Measurements from ENCODE around the gene SMAP2.

DNA sequence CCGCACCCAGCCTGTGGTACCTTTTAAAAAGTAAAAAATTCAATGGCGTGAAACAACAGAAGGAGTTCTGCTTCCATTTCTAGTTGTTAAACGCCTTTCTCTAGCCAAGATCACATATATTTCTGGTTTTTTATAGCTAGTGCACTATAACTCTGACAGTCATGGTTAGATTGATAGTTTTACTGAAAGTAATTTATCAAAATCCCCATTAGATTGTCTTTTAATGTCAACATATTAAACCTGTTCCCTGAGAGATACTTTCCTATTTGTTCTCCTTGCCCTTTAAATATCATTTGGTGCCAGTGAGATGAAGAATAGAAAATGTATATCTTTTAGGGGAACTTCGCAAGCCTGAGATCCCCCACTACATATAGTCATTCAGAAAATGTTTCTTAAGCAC lies 7.3 kb downstream of the SMAP2 start:
- TF ChIP-seq RAD21 (conservative IDR thresholded peaks at IDR 0.05 in 1 of 2, IDR thresholded peaks at IDR 0.05 in 1 of 2) (no peak), RARB (CRISPR knock-in tag; IDR thresholded peaks at IDR 0.05) (no peak), EHMT2 (IDR thresholded peaks at IDR 0.05; ENCODE audit: low read depth) (no peak), EP300 (IDR thresholded peaks at IDR 0.05) (no peak), MYC (IDR thresholded peaks at IDR 0.05; ENCODE audit: borderline replicate concordance, low read length) (no peak), SREBF2 (IDR thresholded peaks at IDR 0.05) (no peak)
- TF ChIP-seq, protein P1, sequence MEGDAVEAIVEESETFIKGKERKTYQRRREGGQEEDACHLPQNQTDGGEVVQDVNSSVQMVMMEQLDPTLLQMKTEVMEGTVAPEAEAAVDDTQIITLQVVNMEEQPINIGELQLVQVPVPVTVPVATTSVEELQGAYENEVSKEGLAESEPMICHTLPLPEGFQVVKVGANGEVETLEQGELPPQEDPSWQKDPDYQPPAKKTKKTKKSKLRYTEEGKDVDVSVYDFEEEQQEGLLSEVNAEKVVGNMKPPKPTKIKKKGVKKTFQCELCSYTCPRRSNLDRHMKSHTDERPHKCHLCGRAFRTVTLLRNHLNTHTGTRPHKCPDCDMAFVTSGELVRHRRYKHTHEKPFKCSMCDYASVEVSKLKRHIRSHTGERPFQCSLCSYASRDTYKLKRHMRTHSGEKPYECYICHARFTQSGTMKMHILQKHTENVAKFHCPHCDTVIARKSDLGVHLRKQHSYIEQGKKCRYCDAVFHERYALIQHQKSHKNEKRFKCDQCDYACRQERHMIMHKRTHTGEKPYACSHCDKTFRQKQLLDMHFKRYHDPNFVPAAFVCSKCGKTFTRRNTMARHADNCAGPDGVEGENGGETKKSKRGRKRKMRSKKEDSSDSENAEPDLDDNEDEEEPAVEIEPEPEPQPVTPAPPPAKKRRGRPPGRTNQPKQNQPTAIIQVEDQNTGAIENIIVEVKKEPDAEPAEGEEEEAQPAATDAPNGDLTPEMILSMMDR (IDR thresholded peaks at IDR 0.05), result no peak

All from A549 (cell line).